ENCODE data around the gene TMEM132D. TPM values are rescaled to one million over a fixed set of nuclear protein-coding genes. Genes with fewer than 3 reads are reported as not detected.

Gene TMEM132D
- total and polyA plus RNA-seq, 2 donors (not counting 3 experiments of a cell fraction or from before 2014, with no cell fraction given) = not detected

GRCh38 chr12:129434790-129435189 lies 469.0 kb downstream of the TMEM132D start:
- Histone ChIP-seq H3K79me2 (ENCODE audit: control insufficient read depth, insufficient read depth, low read length) (no peaks in the 10 kb centered on the region), H4K20me1 (replicated peaks; ENCODE audit: control insufficient read depth, extremely low read depth, insufficient read depth, low read length) (no peaks in the 10 kb centered on the region), H3K9me1 (replicated peaks; ENCODE audit: control insufficient read depth, extremely low read depth, insufficient read depth, low read length) (no peaks in the 10 kb centered on the region), H2AFZ (ENCODE audit: low read depth, low read length) (no peak overlapping the region), H3K27ac (ENCODE audit: insufficient read depth, low read depth, low read length) (no peak overlapping the region), H3K4me2 (ENCODE audit: insufficient read depth, low read length) (no peak overlapping the region), H3K4me3 (replicated peaks in 1 of 3; ENCODE audit: insufficient read depth in 1 of 3, low read depth in 1 of 3, low read length in 3 of 3) (no peak overlapping the region), H3K36me3 (ENCODE audit: control insufficient read depth in 2 of 2, extremely low read depth in 1 of 2, insufficient read depth in 2 of 2, low read length in 2 of 2) (no peaks in the 10 kb centered on the region), H3K9me3 (replicated peaks; ENCODE audit: control insufficient read depth, insufficient read depth, low read length) (peaks cover 7% of the 10 kb centered on the region), H3K27me3 (ENCODE audit: control insufficient read depth in 2 of 2, insufficient read depth in 2 of 2, low read length in 2 of 2) (no peaks in the 10 kb centered on the region), H3K4me1 (ENCODE audit: control insufficient read depth, extremely low read depth, insufficient read depth, low read length) (no peaks in the 10 kb centered on the region), H3K9ac (replicated peaks; ENCODE audit: extremely low read depth, insufficient read depth, low read length) (no peak overlapping the region)
- POLR2A ChIA-PET = no interaction called here
- dilution Hi-C loops (cut with MboI; ENCODE audit: extremely low pct_ligation_motif_present, low sequenced_read_pairs) (no loop called here), intact Hi-C loops (cut with micrococcal nuclease) (no loop called here)
- CTCF ChIA-PET = no interaction called here
- TF ChIP-seq POLR2A (IDR thresholded peaks at IDR 0.05; ENCODE audit: low read depth, low read length) (no peak), FOS (IDR thresholded peaks at IDR 0.05; ENCODE audit: borderline replicate concordance, insufficient read depth, low read length) (no peak), CTCF (IDR thresholded peaks at IDR 0.05; ENCODE audit: extremely low read depth in 1 of 2, insufficient read depth in 1 of 2, low read depth in 1 of 2, low read length in 2 of 2) (no peak), MAX (IDR thresholded peaks at IDR 0.05; ENCODE audit: insufficient read depth, insufficient read length) (no peak), MYC (IDR thresholded peaks at IDR 0.05; ENCODE audit: low read depth, low read length) (no peak), JUN (IDR thresholded peaks at IDR 0.05; ENCODE audit: borderline replicate concordance, insufficient read depth, insufficient read length, low read depth) (no peak), POLR2AphosphoS5 (IDR thresholded peaks at IDR 0.05; ENCODE audit: insufficient read depth, low read depth, low read length) (no peak), EZH2 (IDR thresholded peaks at IDR 0.05; ENCODE audit: borderline replicate concordance, low read depth, low read length, severe bottlenecking) (no peak), GATA2 (IDR thresholded peaks at IDR 0.05; ENCODE audit: insufficient read depth, insufficient read length, low read depth, low read length) (no peak)
- no peak for DNase-seq (ENCODE audit: low read depth, low spot score)
- no TSS peak for BruUV-seq (replicated peaks)
- no peak for FAIRE-seq
